Measurements from ENCODE around the gene ALG14.
"Not testable (repeated sequence)": the region's sequence is repeated elsewhere in the genome, so short reads cannot be mapped to it uniquely, and the experiment has no call there.

Gene ALG14

DNA sequence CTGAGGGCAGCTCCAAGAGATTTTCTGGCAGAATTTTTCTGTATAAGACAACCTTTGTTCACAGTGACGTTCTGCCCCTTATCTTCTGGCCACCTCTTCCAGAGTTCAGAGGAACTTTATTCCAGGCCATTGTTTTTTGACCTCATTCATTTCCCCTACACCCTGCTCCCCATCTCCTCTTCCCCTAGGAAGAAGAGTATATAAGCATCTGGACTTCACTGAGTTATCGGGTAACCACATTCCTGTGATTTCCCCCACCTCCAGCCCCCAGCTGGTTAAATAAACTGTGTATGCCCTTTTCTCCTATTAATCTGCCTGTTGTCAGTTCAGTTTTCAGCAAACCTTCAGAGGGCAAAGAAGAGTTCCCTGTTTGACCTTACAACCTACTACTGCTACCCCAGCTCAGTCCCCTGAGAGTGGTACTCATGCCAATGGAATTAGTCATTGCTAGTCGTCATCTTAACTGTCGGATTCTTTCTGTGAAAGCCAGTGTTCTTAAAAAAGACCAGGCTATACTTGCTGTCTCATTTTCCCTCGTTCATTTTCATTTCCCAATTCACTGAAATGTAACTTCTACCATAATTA, 14.3 kb upstream of the ALG14 start:
- no peak for FAIRE-seq

- no peak for FAIRE-seq
Measured at GRCh38 chr1:95085376-95085775, 12.6 kb upstream of the ALG14 start.

DNA sequence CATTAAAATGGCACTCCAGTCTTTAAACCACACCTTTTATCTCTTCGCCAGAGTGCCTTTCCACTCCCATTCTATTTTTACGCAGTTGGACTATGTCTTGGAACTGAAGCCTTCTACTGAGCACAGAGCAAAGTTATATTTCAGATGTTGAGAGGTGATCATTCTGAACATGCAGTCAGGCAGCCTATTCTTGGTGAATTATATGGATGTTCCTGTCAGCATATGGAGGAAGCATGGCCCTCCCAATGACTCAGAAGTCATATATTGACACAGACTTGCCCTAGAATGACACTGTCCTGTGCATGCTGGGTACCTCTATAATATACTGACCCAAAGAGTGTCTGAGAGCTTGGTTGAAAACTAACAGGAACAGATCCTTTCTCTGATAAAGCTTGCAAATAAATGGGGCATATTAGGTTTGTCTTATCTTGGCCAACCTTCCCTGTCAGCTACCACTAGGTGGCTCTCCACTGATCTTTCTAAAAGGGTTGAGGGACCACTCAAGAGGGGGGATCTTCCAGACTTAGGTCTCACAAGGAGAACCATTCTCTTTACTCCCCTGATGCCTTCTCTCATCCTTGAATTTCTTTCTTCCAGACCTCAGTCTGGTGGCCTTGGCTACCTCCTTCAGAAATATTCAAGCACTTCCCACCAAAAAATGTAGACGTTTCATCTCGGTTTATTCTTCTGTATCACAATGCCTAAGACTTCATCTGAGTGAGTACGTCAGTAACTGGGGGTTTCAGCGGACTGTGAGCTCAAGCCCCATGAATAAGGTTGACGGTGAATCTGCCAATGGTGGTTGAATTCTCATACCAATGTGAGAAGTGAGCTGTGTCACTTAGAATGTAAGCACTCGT, 11.8 kb upstream of the ALG14 start:
- FAIRE-seq: no peak

- no peak for FAIRE-seq
Measured at GRCh38 chr1:95080879-95081278, 8.1 kb upstream of the ALG14 start.

GRCh38 chr1:95080446-95080845, 7.7 kb upstream of the ALG14 start:
- FAIRE-seq: no peak

DNA sequence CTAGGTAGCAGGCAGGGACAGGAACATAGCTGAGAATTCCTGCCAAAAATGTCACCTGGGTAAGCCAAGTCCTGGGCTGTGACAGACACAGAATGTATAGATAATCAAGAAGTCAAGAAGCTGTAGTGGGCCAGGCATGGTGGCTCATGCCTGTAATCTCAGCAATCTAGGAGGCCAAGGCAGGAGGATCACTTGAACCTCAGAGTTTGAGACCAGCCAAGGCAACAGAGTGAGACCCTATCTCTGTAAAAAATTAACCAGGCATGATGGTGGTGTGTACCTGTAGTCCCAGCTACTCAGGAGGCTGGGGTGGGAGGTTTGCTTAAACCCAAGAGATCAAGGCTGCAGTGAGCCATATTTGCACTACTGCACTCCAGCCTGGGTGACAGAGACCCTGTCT, 3.3 kb upstream of the ALG14 start:
- no peak for FAIRE-seq

- FAIRE-seq: no peak
Measured at GRCh38 chr1:95073446-95073845, 695 bp upstream of the ALG14 start.

GRCh38 chr1:95072117-95072516, 634 bp downstream of the ALG14 start:
- no peak for FAIRE-seq

DNA sequence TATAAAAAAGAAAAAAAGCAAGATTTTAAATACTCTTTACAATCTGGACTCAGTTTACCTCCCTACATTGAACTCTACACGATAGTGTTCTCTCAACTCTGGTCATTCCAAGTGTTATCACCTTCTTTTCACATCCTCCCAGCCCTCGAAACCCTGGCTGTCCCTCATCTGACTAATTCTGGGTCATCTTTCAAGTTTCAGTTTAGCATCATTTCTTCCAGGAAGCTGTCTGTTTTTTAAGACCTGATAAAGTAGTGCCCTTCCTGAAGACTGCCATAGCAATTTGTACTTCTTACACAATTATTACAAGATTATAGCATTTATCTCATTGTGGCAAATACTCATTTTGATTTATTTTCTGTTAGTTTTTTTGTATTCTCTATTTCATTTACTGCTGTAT, 1.2 kb downstream of the ALG14 start:
- FAIRE-seq: no peak

DNA sequence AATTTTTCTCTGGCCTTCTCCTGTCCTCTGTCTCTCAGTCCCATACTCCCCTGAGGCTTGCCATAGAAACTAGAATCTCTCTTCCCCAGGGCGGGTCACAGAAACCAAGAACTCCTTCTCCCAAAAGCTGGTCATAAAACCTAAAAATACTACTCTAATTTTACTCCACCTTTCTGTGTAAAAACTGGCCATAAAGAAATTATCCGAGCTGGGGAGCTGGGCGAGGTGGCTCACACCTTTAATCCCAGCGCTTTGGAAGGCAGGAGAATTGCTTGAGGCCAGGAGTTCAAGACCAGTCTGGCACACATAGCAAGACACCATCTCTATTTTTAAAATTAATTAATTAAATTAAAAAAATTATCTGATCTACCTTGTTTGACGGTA, 3.0 kb downstream of the ALG14 start:
- no peak for FAIRE-seq

GRCh38 chr1:95068956-95069709, 3.6 kb downstream of the ALG14 start:
- FAIRE-seq: no peak

- no peak for FAIRE-seq
Measured at GRCh38 chr1:95067568-95067967, 5.2 kb downstream of the ALG14 start.

DNA sequence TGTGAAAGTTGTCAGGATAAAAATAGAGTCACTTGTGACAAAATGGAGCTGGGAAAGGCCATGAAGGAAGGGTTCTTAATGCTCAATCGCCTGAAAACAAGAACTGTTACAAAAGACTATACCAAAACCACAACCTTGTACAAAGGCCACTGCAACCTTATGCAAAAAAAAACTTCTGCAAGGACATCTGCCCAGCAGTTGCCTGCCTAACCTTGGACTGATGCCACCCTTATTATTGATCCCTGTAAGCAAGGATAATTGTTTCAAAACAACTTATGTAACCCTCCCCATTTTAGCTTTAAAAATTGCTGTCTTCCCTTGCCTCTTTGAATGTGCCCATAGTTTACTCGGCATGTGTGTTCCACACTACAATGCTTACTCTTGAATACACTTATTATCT, 5.7 kb downstream of the ALG14 start:
- FAIRE-seq: no peak

- no peak for FAIRE-seq
Measured at GRCh38 chr1:95061445-95062006, 11.2 kb downstream of the ALG14 start.

- FAIRE-seq: no peak
Measured at GRCh38 chr1:95058974-95059373, 13.8 kb downstream of the ALG14 start.

- FAIRE-seq: no peak
Measured at GRCh38 chr1:95057351-95057750, 15.4 kb downstream of the ALG14 start.

DNA sequence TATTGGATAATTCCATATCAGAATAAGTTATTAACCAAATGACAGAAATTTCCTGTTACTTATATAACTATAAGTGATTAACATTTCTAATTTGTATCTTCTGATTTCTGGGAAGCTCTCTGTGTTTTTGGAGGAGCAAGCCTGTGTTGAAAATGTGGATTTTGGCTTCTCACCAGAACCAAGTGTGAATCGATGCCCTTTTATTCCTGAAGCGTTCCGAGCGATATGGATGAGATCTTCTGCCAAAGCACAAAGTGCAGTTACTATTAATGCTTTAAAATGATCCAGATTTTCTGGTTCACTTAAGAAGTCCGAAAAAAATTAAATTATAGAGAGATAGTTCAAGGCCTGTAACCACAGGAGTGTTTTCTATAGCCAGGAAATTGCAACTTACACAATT, 22.8 kb downstream of the ALG14 start:
- peak; percentile 15 for FAIRE-seq

DNA sequence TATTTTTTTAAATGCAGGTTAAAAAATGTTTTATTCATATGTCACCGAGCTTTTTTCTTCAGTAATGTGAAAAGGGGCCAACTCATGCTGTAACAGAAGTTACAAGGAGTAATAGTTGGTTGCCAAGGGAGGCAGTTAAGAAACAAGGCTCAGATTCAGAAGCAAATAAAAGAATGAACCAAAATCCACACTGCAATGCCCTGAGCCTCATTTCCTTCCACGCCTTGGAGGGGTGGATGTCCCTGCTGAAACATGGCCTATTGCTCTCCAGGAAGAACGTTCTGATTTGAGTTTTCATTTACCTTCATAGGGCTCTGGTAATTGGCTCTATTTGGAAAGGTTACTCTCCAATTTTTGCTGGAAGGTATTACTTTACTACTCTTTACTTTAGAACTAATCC, 24.4 kb downstream of the ALG14 start:
- FAIRE-seq: no peak

- FAIRE-seq: not testable (repeated sequence)
Measured at GRCh38 chr1:95047624-95048023, 25.1 kb downstream of the ALG14 start.

DNA sequence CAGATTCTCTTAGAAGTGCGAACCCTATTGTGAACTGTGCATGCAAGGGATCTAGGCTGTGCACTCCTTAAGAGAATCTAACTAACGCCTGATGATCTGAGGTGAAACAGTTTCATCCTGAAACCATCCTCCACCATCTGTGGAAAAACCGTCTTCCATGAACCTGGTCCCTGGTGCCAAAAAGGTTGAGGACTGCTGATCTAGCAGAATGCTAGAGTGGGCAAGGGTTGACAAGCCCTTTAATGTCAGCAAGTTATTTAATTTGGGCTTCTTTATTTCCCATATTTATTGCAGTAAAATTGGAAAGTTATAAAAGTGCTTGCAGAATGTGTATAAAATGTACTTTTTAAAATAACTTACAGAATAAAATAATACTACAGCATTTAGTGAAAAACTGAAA, 26.4 kb downstream of the ALG14 start:
- FAIRE-seq: no peak

GRCh38 chr1:95043141-95043980, 29.4 kb downstream of the ALG14 start:
- FAIRE-seq: peak; percentile 87

GRCh38 chr1:95042286-95042685, 30.5 kb downstream of the ALG14 start:
- FAIRE-seq: peak; percentile 43

All from endometrium (tissue), 2 donors.